ENCODE measurements around the gene ROPN1.
"Not testable (repeated sequence)": the region's sequence is repeated elsewhere in the genome, so short reads cannot be mapped to it uniquely, and the experiment has no call there.

The ROPN1 gene

GRCh38 chr3:124019291-124019690 lies 27.4 kb upstream of the ROPN1 start:
- TF ChIP-seq POLR2A (IDR thresholded peaks at IDR 0.05; ENCODE audit: low read depth, low read length) (no peak), POLR2AphosphoS5 (IDR thresholded peaks at IDR 0.05; ENCODE audit: low read depth, low read length) (no peak), TAF1 (IDR thresholded peaks at IDR 0.05; ENCODE audit: borderline replicate concordance, low read depth, low read length) (no peak)
- FAIRE-seq (no peak), DNase-seq (ENCODE audit: insufficient read length) (no peak)

GRCh38 chr3:124017502-124017901 lies 25.6 kb upstream of the ROPN1 start:
- DNase-seq (ENCODE audit: insufficient read length); FAIRE-seq: not testable (repeated sequence)

GRCh38 chr3:124016483-124016882 lies 24.6 kb upstream of the ROPN1 start:
- not testable (repeated sequence) for DNase-seq (ENCODE audit: insufficient read length); FAIRE-seq

- DNase-seq (ENCODE audit: insufficient read length) = no peak
- no peak for TF ChIP-seq TAF1 (IDR thresholded peaks at IDR 0.05; ENCODE audit: borderline replicate concordance, low read depth, low read length)
- no peak for FAIRE-seq
Observed at GRCh38 chr3:124014366-124014942, 22.5 kb upstream of the ROPN1 start.

- FAIRE-seq = not testable (repeated sequence)
Observed at GRCh38 chr3:124008321-124008720, 16.4 kb upstream of the ROPN1 start.

GRCh38 chr3:124007186-124007585 lies 15.3 kb upstream of the ROPN1 start:
- TF ChIP-seq POLR2A (IDR thresholded peaks at IDR 0.05; ENCODE audit: low read depth, low read length) (no peak), TAF1 (IDR thresholded peaks at IDR 0.05; ENCODE audit: borderline replicate concordance, low read depth, low read length) (no peak), POLR2AphosphoS5 (IDR thresholded peaks at IDR 0.05; ENCODE audit: low read depth, low read length) (no peak)
- no peak for FAIRE-seq
- no peak for DNase-seq (ENCODE audit: insufficient read length)

More at GRCh38 chr3:124008321-124008720, 16.4 kb upstream of the ROPN1 start:
- DNase-seq (ENCODE audit: insufficient read length) = not testable (repeated sequence)

- FAIRE-seq; DNase-seq (ENCODE audit: insufficient read length): not testable (repeated sequence)
Observed at GRCh38 chr3:124002405-124003079, 10.6 kb upstream of the ROPN1 start.

- FAIRE-seq; DNase-seq (ENCODE audit: insufficient read length): not testable (repeated sequence)
Observed at GRCh38 chr3:124001366-124001765, 9.4 kb upstream of the ROPN1 start.

- DNase-seq (ENCODE audit: insufficient read length) = no peak
- FAIRE-seq = no peak
Observed at GRCh38 chr3:123997543-123997942, 5.6 kb upstream of the ROPN1 start.

GRCh38 chr3:123993818-123994217 lies 1.9 kb upstream of the ROPN1 start:
- no peak for DNase-seq (ENCODE audit: insufficient read length)
- TF ChIP-seq POLR2AphosphoS5 (IDR thresholded peaks at IDR 0.05; ENCODE audit: low read depth, low read length) (no peak), TAF1 (IDR thresholded peaks at IDR 0.05; ENCODE audit: borderline replicate concordance, low read depth, low read length) (no peak), POLR2A (IDR thresholded peaks at IDR 0.05; ENCODE audit: low read depth, low read length) (no peak)
- no peak for FAIRE-seq

More at GRCh38 chr3:123997543-123997942, 5.6 kb upstream of the ROPN1 start:
- TF ChIP-seq TAF1 (IDR thresholded peaks at IDR 0.05; ENCODE audit: borderline replicate concordance, low read depth, low read length) = no peak

- FAIRE-seq = no peak
- TF ChIP-seq TAF1 (IDR thresholded peaks at IDR 0.05; ENCODE audit: borderline replicate concordance, low read depth, low read length) = no peak
- no peak for TF ChIP-seq POLR2AphosphoS5 (IDR thresholded peaks at IDR 0.05; ENCODE audit: low read depth, low read length)
- no peak for TF ChIP-seq POLR2A (IDR thresholded peaks at IDR 0.05; ENCODE audit: low read depth, low read length)
- no peak for DNase-seq (ENCODE audit: insufficient read length)
Observed at GRCh38 chr3:123986427-123986826, 5.5 kb downstream of the ROPN1 start.

GRCh38 chr3:123984957-123985356 lies 7.0 kb downstream of the ROPN1 start:
- TF ChIP-seq TAF1 (IDR thresholded peaks at IDR 0.05; ENCODE audit: borderline replicate concordance, low read depth, low read length) = no peak
- TF ChIP-seq POLR2AphosphoS5 (IDR thresholded peaks at IDR 0.05; ENCODE audit: low read depth, low read length) = no peak
- no peak for TF ChIP-seq POLR2A (IDR thresholded peaks at IDR 0.05; ENCODE audit: low read depth, low read length)
- FAIRE-seq (no peak), DNase-seq (ENCODE audit: insufficient read length) (no peak)

- DNase-seq (ENCODE audit: insufficient read length) (no peak), FAIRE-seq (no peak)
- TF ChIP-seq POLR2A (IDR thresholded peaks at IDR 0.05; ENCODE audit: low read depth, low read length) = no peak
- TF ChIP-seq POLR2AphosphoS5 (IDR thresholded peaks at IDR 0.05; ENCODE audit: low read depth, low read length) = no peak
- TF ChIP-seq TAF1 (IDR thresholded peaks at IDR 0.05; ENCODE audit: borderline replicate concordance, low read depth, low read length) = no peak
Observed at GRCh38 chr3:123984350-123984749, 7.6 kb downstream of the ROPN1 start.

GRCh38 chr3:123981317-123981716 lies 10.6 kb downstream of the ROPN1 start:
- FAIRE-seq; DNase-seq (ENCODE audit: insufficient read length): not testable (repeated sequence)
